LHCN-M2 (cell line): ENCODE data around the gene SWI5. TPM values are rescaled to one million over a fixed set of nuclear protein-coding genes. Genes with fewer than 3 reads are reported as not detected.

Experiments used
- DNase-seq: peaks from one replicate; pipeline ENCODE4 v3.0.0-alpha.2; 2012; ENCODE audit warnings: low read depth
- total RNA-seq: library from RNA; depleted of rRNA; stranded (reverse); fragments of >200 nt; gene quantifications from 2 replicates; pipeline ENCODE4 v1.2.3, GENCODE V29; 2014

SWI5 gene
- total RNA-seq, 1 experiment from 2014 or later, result 40.9 TPM

DNA sequence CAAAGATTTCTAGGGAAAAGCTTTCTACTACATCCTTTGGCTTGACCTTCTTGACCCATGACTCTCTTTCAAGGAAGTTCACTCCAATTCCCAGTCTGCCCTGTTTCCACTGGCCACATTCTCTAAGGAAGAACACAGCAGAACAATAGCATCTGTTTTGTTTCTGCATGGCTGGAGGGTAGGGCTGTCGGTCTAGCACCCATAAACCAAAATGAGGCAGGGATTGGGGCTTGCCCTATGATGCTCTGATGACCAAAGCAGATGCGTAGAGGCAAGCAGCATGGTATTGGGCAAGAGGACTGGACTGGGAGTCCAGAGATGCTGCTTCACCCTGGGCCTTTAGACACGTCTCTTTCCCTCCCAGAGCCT is 24.4 kb upstream of the SWI5 start:
- DNase-seq, result peak; percentile 62

DNA sequence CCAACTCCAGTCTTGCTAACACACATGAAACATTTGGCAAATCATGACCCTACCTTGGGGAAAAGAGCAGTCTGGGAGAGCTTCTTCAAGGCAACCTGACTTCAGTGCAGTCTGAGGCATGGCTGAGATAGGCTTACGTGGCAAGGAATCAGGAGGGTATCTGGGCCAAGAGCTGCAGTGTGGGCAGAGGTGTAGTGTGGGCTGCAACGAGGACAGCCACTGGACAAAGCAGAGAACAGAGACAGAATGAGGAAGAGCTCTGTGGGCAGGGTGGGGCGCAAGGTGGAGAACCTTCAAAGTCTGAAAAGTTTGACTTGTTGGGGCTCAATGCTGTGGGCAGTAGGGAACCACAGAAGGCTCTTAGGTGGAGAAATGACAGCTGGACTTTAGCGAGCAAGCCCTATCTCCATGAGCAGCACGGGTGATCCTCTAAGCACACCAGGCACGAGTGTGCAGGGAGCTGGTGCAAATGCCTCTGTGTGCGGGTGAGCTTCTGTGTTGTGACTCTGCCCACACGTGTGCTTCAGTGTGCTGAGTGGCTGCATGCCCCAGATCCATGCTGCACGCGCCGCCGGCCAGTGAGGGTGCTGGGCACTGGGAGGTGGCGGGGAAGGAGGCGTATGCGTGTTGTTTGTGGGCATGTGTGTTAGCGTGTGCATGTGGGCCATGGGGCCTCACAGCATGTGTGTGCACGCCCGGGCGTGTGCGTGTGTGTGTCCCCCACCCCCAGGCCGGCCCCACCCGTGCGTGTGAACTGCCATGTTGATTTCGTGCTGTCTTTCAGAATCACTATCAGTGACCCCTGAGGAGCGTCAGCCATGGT is 23.5 kb upstream of the SWI5 start:
- DNase-seq, result no peak

DNA sequence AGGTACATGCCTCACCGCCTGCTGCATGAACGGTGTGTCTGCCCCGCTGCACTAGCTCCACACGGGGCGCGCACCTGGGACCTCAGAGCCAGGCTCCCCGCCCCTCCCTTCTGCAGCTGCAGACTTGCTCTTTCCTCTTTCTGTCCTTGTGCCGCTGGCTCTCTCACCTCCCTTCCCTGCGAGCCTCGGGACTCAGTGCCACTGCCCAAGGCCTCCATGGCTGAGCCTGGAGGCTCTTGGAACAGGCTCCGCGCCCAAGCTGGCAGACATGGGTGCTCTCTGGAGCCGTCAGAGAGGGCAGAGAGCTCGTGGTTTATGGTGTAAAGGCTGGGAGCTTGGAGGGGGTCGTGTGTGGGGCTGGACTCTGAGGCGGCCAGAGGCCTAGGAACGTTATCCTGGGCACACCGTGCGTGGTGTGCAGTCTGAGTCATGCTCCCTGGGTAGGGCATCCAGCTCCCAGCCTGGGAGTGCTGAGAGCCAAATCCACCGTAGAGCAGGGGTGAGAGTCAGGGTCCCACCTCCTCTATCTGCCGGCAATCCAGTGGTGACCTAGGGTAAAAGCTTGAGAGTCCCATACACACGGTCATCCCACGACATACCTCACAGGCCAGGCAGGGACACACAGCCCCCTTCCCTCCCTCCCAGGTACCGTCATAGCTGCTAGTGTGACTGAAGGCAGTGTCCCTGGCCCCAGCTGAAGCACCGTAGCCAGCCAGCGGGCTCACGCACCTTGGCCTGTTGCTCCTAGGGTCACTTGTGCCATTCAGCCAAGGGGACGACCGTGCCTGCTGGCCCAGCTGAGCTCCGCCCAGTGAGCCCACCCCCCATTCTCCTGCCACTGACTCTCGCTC is 22.7 kb upstream of the SWI5 start:
- DNase-seq, result no peak

DNA sequence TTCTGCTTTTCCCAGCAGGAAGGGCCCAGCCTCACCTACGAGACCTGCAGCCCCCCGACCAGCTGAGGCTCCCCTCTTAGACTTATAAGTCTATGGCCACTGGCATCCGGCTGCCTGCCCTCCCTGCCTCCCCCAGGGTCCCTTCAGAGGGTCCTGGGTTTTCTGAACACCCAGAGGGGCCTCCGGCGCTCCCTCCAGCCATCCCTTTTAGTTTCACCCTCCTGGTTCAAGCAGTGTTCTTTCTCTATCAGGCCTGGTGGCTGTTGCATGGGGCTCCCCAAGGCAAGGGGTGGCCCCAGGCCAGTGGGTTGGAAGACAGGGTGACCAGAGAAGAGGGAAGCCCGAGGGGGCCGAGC is 22.1 kb upstream of the SWI5 start:
- DNase-seq, result no peak

DNA sequence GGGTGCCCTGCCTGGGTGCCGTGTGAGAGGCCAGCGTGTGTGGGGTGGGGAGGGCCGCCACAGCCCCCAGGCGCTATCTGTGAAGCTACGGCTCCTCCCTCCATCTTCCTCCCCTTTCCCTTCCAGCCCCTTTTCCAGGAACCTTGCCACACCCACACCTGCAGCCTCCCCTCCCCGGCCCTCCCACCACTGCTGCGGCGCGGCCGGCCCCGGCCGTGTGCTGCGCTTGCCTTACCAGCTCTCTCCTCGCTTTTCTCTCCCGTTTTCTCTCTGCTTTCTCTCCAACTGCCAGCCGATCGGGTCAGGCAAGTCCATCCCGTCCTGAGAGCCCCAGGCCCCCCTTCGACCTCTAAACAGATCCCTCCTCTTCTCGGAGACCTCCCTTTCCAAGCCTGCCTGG is 21.7 kb upstream of the SWI5 start:
- no peak for DNase-seq

DNA sequence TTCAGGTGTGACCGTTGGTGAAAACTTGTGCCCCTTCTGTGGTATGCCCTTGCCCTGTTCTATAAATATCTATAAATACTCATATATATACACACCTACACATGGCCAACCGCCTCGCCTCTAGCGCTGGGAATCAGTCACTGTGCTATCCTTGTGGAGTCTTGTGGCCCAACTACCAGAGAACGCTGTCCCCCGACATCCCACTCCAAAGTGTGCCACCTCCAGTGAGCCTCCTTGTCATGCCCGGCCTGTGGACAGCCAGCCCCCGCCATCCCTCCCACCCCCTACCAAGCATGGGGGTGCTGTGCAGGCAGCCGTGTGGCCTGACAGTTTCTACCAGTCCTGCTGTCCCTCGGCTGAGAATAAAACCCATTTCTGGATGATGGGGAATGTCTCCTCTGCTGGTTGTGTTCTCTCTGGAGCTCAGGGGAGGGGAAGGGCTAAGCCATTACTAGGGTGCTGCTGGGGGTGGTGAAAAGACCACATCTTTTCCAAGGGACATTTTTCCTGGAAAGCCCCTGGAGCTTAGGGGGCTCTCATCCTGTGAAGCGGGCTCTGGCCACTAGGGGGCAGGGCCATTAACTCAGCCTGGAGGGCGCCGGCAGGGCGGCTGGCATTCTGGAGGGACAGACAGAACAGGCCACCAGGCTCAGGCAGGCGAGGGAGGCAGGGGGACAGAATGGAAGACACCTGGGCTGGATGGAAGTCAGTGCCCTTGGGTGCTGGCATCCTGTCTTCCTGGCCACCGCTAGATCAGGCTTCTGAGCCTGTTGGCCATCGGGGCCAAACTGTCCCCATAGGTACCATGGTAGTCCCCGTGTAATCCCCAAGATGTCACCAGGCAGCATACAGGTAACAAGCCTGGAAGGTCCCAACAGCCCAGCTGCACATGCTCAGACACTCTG is 21.0 kb upstream of the SWI5 start:
- peak; percentile 26 for DNase-seq

DNA sequence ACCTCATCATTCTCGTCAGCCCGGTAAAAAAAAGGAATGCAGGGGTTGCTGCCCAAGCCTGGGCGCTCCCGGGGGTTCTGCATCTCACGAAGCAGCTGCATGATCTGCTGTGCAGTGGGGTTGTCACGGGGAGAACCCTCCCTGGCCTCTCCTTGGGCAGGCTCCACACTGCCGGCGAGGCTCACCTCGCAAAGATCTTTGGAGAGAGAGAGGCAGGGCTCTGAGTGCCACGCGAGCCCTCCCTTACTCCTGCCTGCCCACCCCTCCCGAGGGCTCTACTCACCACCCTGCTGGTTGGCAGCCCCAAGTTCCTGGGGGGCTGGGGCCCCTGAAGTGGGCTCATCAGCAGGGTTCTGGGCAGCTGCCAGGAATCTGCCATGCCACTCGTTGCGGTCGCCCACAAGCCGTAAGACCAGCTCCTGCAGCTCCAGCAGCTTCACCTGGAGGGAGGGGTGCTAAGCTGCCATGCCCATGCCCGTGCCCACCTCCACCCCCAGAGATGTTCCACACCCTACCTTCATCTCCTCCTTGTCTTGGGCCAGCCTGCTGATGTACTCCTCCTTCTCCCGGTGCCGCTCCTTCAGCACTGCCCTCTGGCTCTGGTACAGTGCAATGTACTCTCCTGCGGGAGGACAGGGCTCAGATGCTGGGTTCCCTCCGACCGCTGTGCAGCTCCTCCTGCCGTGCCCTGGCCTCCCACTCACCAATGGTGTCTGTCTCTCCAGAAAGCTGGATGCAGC is 18.8 kb upstream of the SWI5 start:
- DNase-seq, result no peak

DNA sequence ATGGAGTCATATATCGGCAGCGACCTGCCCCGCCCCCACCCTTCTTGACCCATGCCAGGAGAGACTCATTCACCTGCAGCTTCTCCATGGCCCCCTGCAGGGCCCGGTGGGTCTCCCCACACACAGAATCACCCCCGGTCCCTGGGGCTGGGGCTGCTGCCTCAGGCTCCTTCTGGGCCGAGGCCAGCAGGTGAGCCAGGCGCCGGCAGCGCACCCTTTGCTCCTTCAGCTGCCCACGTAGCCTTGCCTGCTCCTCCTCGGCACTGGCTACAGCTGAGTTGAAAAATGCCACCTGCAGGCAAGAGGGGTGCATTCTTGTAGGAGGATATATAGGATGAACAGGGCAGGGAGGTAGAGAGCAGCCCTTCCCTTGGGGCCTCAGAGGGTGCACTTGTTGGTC is 18.2 kb upstream of the SWI5 start:
- DNase-seq, result no peak

DNA sequence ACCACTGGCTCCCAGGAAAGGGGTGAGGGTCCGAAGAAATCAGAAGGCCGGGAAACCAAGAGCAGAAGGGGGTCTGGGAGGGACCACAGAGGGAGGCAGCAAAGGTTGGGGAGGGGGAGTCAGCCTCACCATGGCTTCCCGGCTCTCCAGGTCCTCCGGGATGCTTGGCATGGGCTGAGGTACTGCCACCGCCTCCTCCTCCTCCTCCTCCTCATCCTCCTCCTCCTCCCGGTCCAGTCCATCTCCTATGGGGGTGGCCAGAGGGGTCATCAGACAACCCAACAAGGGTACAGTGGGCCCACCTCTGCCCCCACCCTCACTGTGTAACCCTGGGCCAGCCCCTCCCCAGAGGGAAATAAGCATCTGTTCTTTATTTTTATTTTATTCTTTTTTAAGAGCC is 17.8 kb upstream of the SWI5 start:
- DNase-seq, result no peak

DNA sequence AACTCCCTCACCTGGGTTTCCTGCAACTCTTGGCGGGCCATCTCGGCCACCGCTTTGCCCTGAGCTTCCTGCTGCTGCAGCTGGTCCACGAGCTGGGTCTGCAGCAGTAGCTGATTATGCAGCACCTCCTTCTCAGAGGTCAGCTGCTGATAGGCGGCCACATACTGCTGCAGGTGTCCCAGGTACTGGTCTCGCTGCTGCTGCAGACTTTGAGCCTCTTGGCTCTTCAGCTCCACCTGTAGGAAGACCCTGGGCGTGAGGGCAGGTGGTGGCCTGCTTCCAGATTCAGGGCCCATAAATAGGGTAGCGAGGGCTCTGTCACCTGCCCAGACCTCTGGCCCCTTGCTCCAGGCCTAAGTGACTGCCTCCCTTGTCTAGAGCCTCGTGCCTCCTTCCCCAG is 16.9 kb upstream of the SWI5 start:
- DNase-seq, result no peak

DNA sequence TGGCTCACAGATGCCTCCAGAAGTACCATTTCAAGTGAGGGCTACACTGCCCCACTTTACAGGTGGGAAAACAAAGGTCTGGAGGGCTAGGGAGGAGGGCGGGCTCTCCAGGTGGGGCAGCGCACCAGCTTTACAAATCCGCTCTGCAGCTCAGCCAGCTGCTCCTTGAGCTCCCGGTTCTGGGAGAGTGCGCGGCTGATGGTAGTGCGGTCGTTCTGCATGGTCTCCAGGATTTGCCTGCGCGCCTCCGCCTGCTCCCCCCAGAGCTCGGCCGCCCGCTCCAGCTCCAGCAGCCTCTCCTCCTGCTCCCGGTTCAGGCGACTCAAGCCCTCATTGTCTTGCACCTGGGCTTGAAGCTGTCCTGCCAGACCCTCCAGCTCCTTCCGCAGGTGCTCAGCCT is 15.7 kb upstream of the SWI5 start:
- no peak for DNase-seq

DNA sequence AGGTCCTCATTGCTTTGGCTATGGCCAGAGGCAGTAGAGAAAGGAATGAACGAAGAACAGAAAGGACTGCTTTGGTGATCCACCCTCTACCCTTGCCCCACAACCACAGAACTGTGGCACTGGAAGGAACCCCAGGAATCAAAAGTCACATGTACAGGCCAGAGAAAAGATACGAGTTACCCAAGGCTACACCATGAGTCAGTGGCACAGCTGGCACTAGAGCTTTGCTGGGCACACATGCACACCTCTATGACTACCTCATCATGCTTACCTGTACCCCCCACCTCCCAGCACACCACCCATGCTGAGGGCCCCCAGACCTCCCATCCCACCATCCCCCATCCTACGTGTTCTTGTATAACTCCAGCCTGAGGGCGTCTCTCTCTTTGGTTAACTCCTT is 13.4 kb upstream of the SWI5 start:
- DNase-seq, result no peak

DNA sequence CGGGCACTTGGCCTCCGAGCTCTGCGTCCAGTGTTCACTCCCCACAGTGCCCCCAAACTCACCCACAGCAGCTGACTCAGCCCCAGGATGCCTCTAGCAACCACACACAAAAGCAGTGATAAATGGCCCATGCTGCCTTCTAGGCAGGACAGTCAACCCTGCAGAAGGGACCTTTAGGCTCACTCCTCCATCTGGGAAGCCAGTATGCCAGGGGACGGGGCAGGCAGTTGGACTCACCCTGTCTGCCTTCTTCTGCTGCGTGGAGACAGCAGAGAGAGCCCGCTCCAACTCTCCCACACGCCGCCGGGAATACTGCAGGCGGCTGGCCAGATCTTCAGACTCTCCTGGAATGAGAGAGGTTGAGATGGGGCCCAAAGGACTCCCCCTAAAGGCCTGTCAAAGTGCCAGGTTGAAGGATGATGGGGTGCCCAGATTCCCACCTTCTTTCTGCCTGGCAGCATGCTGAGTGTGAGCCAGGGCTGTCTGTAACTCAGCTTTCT is 10.7 kb upstream of the SWI5 start:
- DNase-seq, result no peak

DNA sequence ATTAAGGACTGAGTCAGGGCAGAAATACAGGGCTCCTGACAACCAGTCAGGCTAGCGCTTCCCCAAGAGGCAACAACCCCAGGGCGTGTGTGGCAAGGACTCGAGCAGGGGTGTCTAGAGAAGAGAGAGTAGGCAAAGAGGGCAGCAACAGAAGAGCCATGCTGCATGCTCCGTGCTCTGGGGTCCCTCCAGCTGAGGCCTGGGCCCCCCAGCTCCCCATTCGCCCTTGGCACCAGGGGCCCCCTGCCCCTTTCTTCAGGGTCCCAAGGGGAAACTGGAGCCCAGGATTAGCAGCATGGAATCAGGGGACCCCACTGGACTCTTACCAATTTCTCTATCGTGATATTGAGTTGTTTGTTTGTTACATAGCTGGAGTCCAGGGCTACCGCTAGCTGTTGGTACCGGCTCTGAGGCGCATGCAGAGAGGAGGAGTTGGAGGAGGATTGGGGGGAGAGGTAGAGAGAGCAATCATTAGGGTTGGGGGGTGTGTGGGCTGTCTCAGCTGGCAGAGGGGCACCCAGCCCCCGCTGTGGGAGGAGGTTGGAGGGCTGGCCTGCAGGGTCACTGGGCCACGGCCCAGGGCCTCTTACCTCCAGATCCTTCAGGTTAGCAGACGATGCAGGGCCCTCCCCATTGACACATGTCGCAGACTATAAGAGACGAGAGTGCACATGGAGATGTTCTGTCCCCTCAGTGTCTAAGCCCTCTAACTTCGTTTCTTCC is 9.0 kb upstream of the SWI5 start:
- no peak for DNase-seq

DNA sequence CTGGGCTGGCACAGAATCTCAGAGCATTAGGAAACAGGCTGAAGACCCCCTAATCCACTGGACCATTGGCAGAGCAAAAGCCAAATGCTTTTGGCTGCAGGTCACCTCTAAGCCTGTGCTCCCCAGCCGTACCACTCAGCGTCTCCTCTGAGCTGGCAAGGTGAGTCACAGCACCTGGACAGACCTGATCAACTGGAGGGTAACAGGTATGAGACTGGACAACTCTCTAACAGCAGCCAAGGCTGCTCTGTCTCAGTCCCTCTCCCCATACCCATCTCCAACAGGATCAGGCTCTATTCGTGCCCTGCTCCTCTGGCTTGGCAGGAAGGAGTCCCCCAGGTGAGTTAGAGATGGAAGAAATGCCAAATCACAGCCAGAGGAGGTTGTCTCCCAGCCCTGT is 5.0 kb upstream of the SWI5 start:
- no peak for DNase-seq

DNA sequence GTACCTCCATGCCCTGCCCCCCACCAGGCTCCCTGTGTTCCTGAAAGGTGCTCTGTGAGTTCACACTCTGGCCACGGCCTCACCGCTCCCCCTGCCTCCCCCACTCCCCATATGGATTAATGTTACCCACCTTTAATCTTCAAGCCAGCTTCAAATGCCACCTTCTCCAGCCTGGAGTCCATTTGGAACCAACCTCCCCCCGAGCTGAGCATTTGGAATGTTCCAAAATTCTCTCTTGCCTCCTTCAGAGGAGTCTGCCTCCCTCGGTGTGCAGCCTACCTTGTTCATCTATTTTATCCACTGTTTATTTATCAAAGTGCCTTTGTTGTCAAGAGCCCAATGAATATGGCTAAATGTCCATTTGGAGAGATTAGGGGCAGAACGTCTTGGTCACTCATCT is 4.6 kb upstream of the SWI5 start:
- no peak for DNase-seq

DNA sequence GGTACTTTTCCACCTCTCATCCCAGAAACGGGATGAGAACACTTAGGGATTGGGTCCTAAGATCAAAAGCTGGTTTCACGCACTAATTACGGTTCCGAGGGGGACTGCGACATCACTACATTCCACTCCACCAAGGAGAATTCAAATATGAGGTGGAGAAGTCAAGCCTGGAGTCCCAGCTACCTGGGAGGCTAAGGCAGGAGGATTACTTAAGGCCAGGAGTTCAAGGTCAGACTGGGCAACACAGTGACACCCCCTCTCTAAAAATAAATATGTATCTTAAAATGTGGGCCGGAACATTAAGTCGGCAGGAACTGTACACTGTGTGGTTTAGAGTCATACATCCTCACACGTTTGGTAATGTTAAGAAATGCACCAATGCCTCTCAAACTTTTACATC is 1.8 kb upstream of the SWI5 start:
- no peak for DNase-seq

DNA sequence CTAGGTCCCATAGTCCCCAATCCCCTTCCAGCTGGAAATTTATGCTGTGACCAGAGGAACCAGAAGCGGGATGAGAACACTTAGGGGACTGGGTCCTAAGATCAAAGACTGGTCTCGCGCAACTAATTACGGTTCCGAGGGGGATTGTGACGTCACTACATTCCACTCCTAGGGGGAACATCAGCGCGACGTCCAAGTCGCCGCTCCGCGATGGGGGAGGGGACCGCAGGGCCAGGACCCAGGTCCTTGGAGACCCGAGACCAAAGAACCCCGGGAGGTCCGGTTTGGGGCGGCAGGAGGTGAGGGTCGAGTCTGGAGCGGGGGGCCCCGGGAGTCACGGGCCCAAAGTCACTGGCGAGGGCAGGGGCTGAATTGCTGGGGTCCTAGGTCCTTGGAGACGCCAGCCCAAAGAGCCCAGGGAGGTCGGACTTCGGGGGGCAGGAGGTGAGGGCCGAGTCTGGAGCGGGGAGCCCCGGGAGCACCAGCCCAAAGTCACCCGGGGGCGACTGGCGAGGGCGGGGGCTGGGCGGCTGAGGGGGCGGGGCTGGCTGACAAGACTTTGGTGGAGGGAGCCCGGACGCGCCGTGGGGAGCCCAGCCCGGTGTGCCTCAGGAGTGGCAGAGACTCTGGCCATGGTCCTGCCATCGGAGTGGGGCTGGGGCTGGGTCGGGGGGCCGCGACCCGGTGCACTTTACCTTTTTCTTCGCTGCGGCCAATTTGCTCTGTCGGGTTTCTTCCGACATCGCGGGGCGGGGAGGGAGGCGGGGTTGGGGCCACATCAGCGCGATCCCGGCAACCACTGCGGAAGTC is 673 bp upstream of the SWI5 start, which contains the start of gene GOLGA2:
TSS of gene GOLGA2 (minus strand) at position 810 of the 810 bp plus-strand sequence. CDS start at position 779, 31 bp downstream.
- peak; percentile 26 for DNase-seq

DNA sequence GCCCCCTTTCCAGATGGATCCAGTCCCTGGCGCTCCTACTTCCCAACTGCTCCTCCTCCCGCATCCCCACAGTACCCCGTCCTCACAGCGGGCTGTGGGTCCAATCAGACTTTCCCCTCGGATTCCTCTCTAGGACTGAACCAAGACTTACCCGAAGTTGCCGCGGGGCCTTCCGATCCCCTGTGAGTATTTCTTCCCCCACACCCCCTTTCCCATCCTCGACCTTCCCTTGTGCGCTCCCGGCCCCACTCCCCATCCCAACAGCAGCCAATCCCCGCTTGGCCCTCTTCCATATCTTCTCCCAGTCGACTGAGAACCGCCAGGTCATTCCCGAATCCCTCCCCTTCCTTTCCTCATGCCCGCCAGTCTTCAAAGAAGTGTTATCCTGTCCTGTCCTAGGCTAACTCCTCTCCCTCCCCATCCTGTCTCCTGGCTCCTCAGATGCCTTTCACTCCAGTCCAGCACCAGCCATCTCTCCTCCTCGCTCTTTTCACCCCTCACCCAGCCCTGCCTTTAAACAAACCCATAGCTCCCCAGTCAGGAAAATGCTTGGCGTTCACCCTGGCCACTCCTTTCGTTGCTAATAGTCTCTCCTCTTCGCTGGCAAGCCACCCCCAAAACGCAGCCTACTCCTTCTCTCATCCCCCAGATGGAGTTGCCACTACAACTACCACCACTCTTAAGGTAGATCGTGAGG is 646 bp downstream of the SWI5 start:
- peak; percentile 19 for DNase-seq
